SJSA1 (cell line): ENCODE measurements around the gene CCDC92B. TPM values are rescaled to one million over a fixed set of nuclear protein-coding genes. Genes with fewer than 3 reads are reported as not detected.

Experiments
- DNase-seq, 2 experiments: peaks; one replicate each; pipeline ENCODE4 v3.0.0-alpha.2; 2015 to 2020; ENCODE audit warnings: low spot score in 2 of 2, low read depth in 1 of 2
- H3K27ac ChIP-seq: fragments of 250-450 bp; sonication (Bioruptor Pico); 2 replicates; pipeline ENCODE4 v1.5.1; 2020; ENCODE audit warnings: mild to moderate bottlenecking, moderate library complexity
- H3K27me3 ChIP-seq: fragments of 250-450 bp; sonication (Bioruptor Pico); replicated peaks from 2 replicates; pipeline ENCODE4 v1.5.1; 2020; ENCODE audit warnings: mild to moderate bottlenecking, moderate library complexity
- H3K36me3 ChIP-seq: fragments of 250-450 bp; sonication (Bioruptor Pico); 2 replicates; pipeline ENCODE4 v1.5.1; 2020; ENCODE audit warnings: mild to moderate bottlenecking
- H3K4me1 ChIP-seq: fragments of 250-450 bp; sonication (Bioruptor Pico); replicated peaks from 2 replicates; pipeline ENCODE4 v1.6.1; 2021; ENCODE audit warnings: mild to moderate bottlenecking
- H3K4me3 ChIP-seq: fragments of 250-450 bp; sonication (Bioruptor Pico); 2 replicates; pipeline ENCODE4 v1.5.1; 2020; ENCODE audit warnings: mild to moderate bottlenecking
- H3K9me3 ChIP-seq: fragments of 250-450 bp; sonication (Bioruptor Pico); replicated peaks from 2 replicates; pipeline ENCODE4 v1.5.1; 2020; ENCODE audit warnings: mild to moderate bottlenecking
- total RNA-seq: library from RNA; depleted of rRNA; stranded (reverse); fragments of >200 nt; shearing (Covaris generic); gene quantifications from 2 replicates; pipeline ENCODE4 v1.2.3, GENCODE V29; 2014

Gene CCDC92B
- total RNA-seq, 1 experiment from 2014 or later: not detected

GRCh38 chr17:2755891-2756724, 6.7 kb upstream of the CCDC92B start:
- Histone ChIP-seq H3K4me3 (no peak overlapping the region), H3K36me3 (no peaks in the 10 kb centered on the region), H3K4me1 (no peaks in the 10 kb centered on the region), H3K9me3 (no peaks in the 10 kb centered on the region), H3K27ac (no peak overlapping the region), H3K27me3 (peaks cover 26% of the 10 kb centered on the region)
- no peak for DNase-seq

GRCh38 chr17:2751491-2751890, 2.0 kb upstream of the CCDC92B start:
- no peak for DNase-seq
- Histone ChIP-seq H3K9me3 (no peaks in the 10 kb centered on the region), H3K36me3 (no peaks in the 10 kb centered on the region), H3K4me3 (no peak overlapping the region), H3K27me3 (peaks cover 44% of the 10 kb centered on the region), H3K27ac (no peak overlapping the region), H3K4me1 (no peaks in the 10 kb centered on the region; the same call in 1 of the 2 replicates)

GRCh38 chr17:2750721-2751120, 1.3 kb upstream of the CCDC92B start:
- Histone ChIP-seq H3K36me3 (no peaks in the 10 kb centered on the region), H3K4me3 (no peak overlapping the region), H3K4me1 (no peaks in the 10 kb centered on the region; the same call in 1 of the 2 replicates), H3K27me3 (peaks cover 42% of the 10 kb centered on the region), H3K27ac (no peak overlapping the region), H3K9me3 (no peaks in the 10 kb centered on the region)
- DNase-seq: no peak

GRCh38 chr17:2749784-2750181, 331 bp upstream of the CCDC92B start:
- DNase-seq: peak; percentile 60 to 66
- Histone ChIP-seq H3K4me1 (no peaks in the 10 kb centered on the region; the same call in 1 of the 2 replicates), H3K9me3 (no peaks in the 10 kb centered on the region), H3K27me3 (peaks cover 42% of the 10 kb centered on the region), H3K4me3 (no peak overlapping the region), H3K27ac (no peak overlapping the region), H3K36me3 (no peaks in the 10 kb centered on the region)

GRCh38 chr17:2745317-2746037, 4.0 kb downstream of the CCDC92B start:
- no peak overlapping the region for H3K4me3 ChIP-seq
- no peak for DNase-seq
- peaks cover 45% of the 10 kb centered on the region for H3K27me3 ChIP-seq
- H3K4me1 ChIP-seq: no peaks in the 10 kb centered on the region; the same call in 1 of the 2 replicates
- no peaks in the 10 kb centered on the region for H3K36me3 ChIP-seq
- H3K27ac ChIP-seq: no peak overlapping the region
- H3K9me3 ChIP-seq: no peaks in the 10 kb centered on the region

- Histone ChIP-seq H3K36me3 (no peaks in the 10 kb centered on the region), H3K4me1 (no peaks in the 10 kb centered on the region), H3K9me3 (no peaks in the 10 kb centered on the region), H3K4me3 (no peak overlapping the region), H3K27me3 (no peaks in the 10 kb centered on the region; the same call in 1 of the 2 replicates), H3K27ac (no peak overlapping the region)
- DNase-seq: no peak
These were observed 11.8 kb downstream of the CCDC92B start for GRCh38 chr17:2737693-2738092.

GRCh38 chr17:2736956-2737355, 12.5 kb downstream of the CCDC92B start:
- H3K4me3 ChIP-seq: no peak overlapping the region
- H3K4me1 ChIP-seq: no peaks in the 10 kb centered on the region
- no peaks in the 10 kb centered on the region; the same call in 1 of the 2 replicates for H3K27me3 ChIP-seq
- no peak overlapping the region for H3K27ac ChIP-seq
- DNase-seq: no peak
- H3K9me3 ChIP-seq: no peaks in the 10 kb centered on the region
- no peaks in the 10 kb centered on the region for H3K36me3 ChIP-seq

GRCh38 chr17:2735896-2736295, 13.6 kb downstream of the CCDC92B start:
- no peak overlapping the region for H3K4me3 ChIP-seq
- no peak for DNase-seq
- no peaks in the 10 kb centered on the region for H3K36me3 ChIP-seq
- peaks cover 4% of the 10 kb centered on the region for H3K27me3 ChIP-seq
- no peaks in the 10 kb centered on the region for H3K9me3 ChIP-seq
- H3K27ac ChIP-seq: no peak overlapping the region
- H3K4me1 ChIP-seq: no peaks in the 10 kb centered on the region

GRCh38 chr17:2734939-2735338, 14.5 kb downstream of the CCDC92B start:
- DNase-seq: no peak
- Histone ChIP-seq H3K27ac (no peak overlapping the region), H3K4me1 (no peaks in the 10 kb centered on the region), H3K9me3 (no peaks in the 10 kb centered on the region), H3K36me3 (no peaks in the 10 kb centered on the region), H3K4me3 (no peak overlapping the region), H3K27me3 (peaks cover 10% of the 10 kb centered on the region)

- Histone ChIP-seq H3K27ac (no peak overlapping the region), H3K36me3 (no peaks in the 10 kb centered on the region), H3K4me1 (no peaks in the 10 kb centered on the region), H3K27me3 (peaks cover 20% of the 10 kb centered on the region), H3K4me3 (no peak overlapping the region), H3K9me3 (no peaks in the 10 kb centered on the region)
- no peak for DNase-seq
These were observed 17.6 kb downstream of the CCDC92B start for GRCh38 chr17:2731807-2732206.

- H3K36me3 ChIP-seq: no peaks in the 10 kb centered on the region
- DNase-seq: no peak
- H3K4me1 ChIP-seq: no peaks in the 10 kb centered on the region
These were observed 18.6 kb downstream of the CCDC92B start for GRCh38 chr17:2730764-2731353.

GRCh38 chr17:2724784-2725164, 24.7 kb downstream of the CCDC92B start:
- Histone ChIP-seq H3K9me3 (no peaks in the 10 kb centered on the region), H3K4me1 (peaks cover 9% of the 10 kb centered on the region), H3K4me3 (no peak overlapping the region), H3K36me3 (no peaks in the 10 kb centered on the region), H3K27me3 (peaks cover 37% of the 10 kb centered on the region), H3K27ac (no peak overlapping the region)
- no peak for DNase-seq

More at GRCh38 chr17:2730764-2731353, 18.6 kb downstream of the CCDC92B start:
- H3K27me3 ChIP-seq: peaks cover 23% of the 10 kb centered on the region
- H3K4me3 ChIP-seq: no peak overlapping the region
- H3K27ac ChIP-seq: no peak overlapping the region
- no peaks in the 10 kb centered on the region for H3K9me3 ChIP-seq

- Histone ChIP-seq H3K36me3 (no peaks in the 10 kb centered on the region), H3K27ac (no peak overlapping the region), H3K27me3 (peaks cover 34% of the 10 kb centered on the region), H3K9me3 (no peaks in the 10 kb centered on the region), H3K4me3 (no peak overlapping the region), H3K4me1 (peaks cover 9% of the 10 kb centered on the region)
- DNase-seq: no peak
These were observed 25.3 kb downstream of the CCDC92B start for GRCh38 chr17:2723997-2724783.
